Heart left ventricle (tissue), 13 donors: ENCODE results near the gene ARMC8.

Experiments used
- POLR2A ChIP-seq, 2 donors: fragments of 450-650 bp; IDR thresholded peaks; one replicate each; pipeline ENCODE4 v1.6.1; 2017; ENCODE audit warnings: antibody characterized with exemption in 2 of 2, mild to moderate bottlenecking in 2 of 2, moderate library complexity in 2 of 2
- TF ChIP-seq, protein P1 (sequence below), 12 donors: fragments of 200-600 bp; sonication (generic) in 4 of 12; IDR thresholded peaks; one replicate each; pipeline versions ENCODE4 v1.5.0 to v1.8.0; 2018 to 2022; ENCODE audit warnings: antibody characterized with exemption in 12 of 12, mild to moderate bottlenecking in 5 of 12
- donor health status: ischemic (EF 13 %, LVEDD 7.1; RV severe dilation, severe dysfunction).
- donor health status: DM: no; HTN: yes; CAD: no.
- donor health status: DM: no; HTN: no; CAD: no.
- donor health status: ischemic (EF 25% LVEDD 6.9; RV normal size, moderate dysfunction).
- donor health status: ischemic (EF 25% LVEDD 5.7; RV mildly dilated, moderate dysfunction).
- donor health status: ischemic (EF 35%, LVEDD 5.7; RV mildly dilated, moderate dysfunction).
- donor health status: nonischemic (EF 11% LVEDD 7.7; RV severe dilation, severe dysfunction).
- donor health status: DM: yes; HTN: yes; CAD: no.
- donor health status: PGD.
- donor health status: ischemic (EF 29% LVEDD 5.4; RV normal size, mild dysfunction).
- donor health status: nonischemic (EF 23%, LVEDD 6.1; RV moderate dilation, normal function).

DNA sequence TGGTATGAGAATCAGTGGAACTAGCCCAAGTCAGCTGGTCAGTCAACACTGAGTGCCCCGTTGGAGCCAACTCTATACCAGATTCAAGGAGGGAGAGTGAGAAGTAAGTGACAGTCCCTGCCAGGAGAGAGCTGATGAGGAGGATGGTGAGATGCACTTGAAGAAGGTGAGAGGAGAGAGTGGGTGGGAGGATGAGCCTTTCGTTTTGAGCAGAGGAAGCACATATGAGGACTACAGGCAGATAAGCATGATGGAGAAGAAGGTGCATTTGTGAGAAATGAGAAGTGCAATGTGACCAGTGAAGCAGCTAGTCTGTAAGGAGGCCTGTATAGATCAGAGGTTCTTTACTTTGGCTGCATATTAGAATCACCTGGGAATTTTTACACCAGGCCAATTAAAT, 102.2 kb downstream of the ARMC8 start:
- TF ChIP-seq, protein P1, sequence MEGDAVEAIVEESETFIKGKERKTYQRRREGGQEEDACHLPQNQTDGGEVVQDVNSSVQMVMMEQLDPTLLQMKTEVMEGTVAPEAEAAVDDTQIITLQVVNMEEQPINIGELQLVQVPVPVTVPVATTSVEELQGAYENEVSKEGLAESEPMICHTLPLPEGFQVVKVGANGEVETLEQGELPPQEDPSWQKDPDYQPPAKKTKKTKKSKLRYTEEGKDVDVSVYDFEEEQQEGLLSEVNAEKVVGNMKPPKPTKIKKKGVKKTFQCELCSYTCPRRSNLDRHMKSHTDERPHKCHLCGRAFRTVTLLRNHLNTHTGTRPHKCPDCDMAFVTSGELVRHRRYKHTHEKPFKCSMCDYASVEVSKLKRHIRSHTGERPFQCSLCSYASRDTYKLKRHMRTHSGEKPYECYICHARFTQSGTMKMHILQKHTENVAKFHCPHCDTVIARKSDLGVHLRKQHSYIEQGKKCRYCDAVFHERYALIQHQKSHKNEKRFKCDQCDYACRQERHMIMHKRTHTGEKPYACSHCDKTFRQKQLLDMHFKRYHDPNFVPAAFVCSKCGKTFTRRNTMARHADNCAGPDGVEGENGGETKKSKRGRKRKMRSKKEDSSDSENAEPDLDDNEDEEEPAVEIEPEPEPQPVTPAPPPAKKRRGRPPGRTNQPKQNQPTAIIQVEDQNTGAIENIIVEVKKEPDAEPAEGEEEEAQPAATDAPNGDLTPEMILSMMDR (IDR thresholded peaks at IDR 0.05): no peak
- no peak for TF ChIP-seq POLR2A (IDR thresholded peaks at IDR 0.05)
